HCT116 (cell line): Measurements from ENCODE around the gene LETMD1.

Experiments
- ATF3 ChIP-seq: IDR thresholded peaks from 2 replicates; pipeline ENCODE4 v1.6.1; 2012
- CTCF ChIP-seq, 3 experiments: fragments of 200-600 bp in 1 of 3; sonication (generic) in 1 of 3; IDR thresholded peaks in 2 of 3; conservative IDR thresholded peaks in 1 of 3; 2 replicates each; pipeline ENCODE4 v1.5.1; 2012 to 2017; ENCODE audit warnings: low read depth in 2 of 3, low read length in 2 of 3, antibody characterized with exemption in 1 of 3, borderline replicate concordance in 1 of 3, control low read depth in 1 of 3, mild to moderate bottlenecking in 1 of 3, mixed read lengths in 1 of 3, mixed run types in 1 of 3, moderate library complexity in 1 of 3; ENCODE audit not compliant: insufficient read depth in 1 of 3
- EZH2 ChIP-seq: fragments of 200-600 bp; sonication (generic); IDR thresholded peaks from 2 replicates; pipeline ENCODE4 v1.6.1; 2017; ENCODE audit warnings: antibody characterized with exemption, mixed run types
- FOSL1 ChIP-seq: IDR thresholded peaks from 2 replicates; pipeline ENCODE4 v1.6.1; 2012; ENCODE audit warnings: low read depth
- POLR2A ChIP-seq: IDR thresholded peaks from 2 replicates; pipeline ENCODE4 v1.7.0; 2011; ENCODE audit warnings: borderline replicate concordance; ENCODE audit not compliant: insufficient read depth, insufficient read length; ENCODE audit errors: extremely low read depth
- SP1 ChIP-seq: IDR thresholded peaks from 2 replicates; pipeline ENCODE4 v1.6.1; 2012; ENCODE audit warnings: low read depth

- TF ChIP-seq CTCF (IDR thresholded peaks at IDR 0.05 in 2 of 3, conservative IDR thresholded peaks at IDR 0.05 in 1 of 3; ENCODE audit: borderline replicate concordance in 1 of 3, insufficient read depth in 1 of 3, low read depth in 2 of 3, low read length in 2 of 3): no peak
- TF ChIP-seq POLR2A: no peak
- TF ChIP-seq EZH2: no peak
- TF ChIP-seq SP1: no peak
- no peak for TF ChIP-seq ATF3
- TF ChIP-seq FOSL1: no peak
These were observed 26.4 kb upstream of the LETMD1 start for GRCh38 chr12:51021694-51022093.
